Panc1 (cell line): Measurements from ENCODE around the gene ATRNL1.

Experiments used
- CTCF ChIP-seq: fragments of 450-650 bp; IDR thresholded peaks from 2 replicates; pipeline ENCODE4 v1.5.1; 2017; ENCODE audit warnings: mild to moderate bottlenecking
- TCF7L2 ChIP-seq: IDR thresholded peaks from 2 replicates; pipeline ENCODE4 v1.6.1; 2011; ENCODE audit warnings: mild to moderate bottlenecking, low read depth, low read length, inconsistent platforms

DNA sequence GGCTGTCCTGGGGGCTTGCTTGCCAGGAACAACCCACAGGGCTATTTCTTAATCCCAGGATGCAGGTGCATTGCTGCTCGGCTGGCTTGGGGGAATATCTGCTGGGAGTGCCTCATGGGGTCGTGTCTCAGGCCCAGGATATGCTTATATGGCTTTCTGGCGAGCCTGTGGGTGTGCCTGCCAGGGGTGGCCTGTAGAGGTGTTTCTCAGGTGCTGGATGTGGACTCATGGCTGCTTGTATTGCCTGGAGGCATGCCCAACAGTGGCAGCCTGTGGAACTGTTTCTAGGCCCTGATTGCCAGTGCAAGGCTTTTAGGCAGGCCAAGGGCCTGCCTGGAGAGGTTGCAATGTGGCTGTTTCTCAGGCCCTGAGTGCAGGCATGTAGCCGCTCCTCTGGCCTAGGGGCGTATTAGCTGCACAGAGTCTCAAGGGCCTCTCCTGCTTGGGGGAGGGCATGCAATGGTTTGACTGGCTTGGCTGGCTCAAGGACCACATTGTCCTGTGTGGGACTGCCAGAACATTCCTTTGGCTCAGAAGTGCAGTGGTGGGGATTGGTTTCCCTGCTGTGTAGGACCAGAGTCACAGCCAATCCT lies 202.1 kb downstream of the ATRNL1 start:
- TF ChIP-seq TCF7L2: no peak
- no peak for TF ChIP-seq CTCF
